Adrenal gland (tissue), 5 donors: Measurements from ENCODE around the gene FCN2.

Source experiments
- CTCF ChIP-seq, 6 experiments: fragments of 450-650 bp in 4 of 6; fragments of 200-600 bp in 2 of 6; sonication (generic) in 1 of 6; IDR thresholded peaks; 1 replicate in 5 of 6; 2 replicates in 1 of 6; pipeline versions ENCODE4 v1.5.1 to v1.8.0; 2016 to 2021; ENCODE audit warnings: antibody characterized with exemption in 6 of 6, mild to moderate bottlenecking in 2 of 6, moderate library complexity in 1 of 6
- POLR2A ChIP-seq, 2 donors: fragments of 450-650 bp; IDR thresholded peaks; one replicate each; pipeline ENCODE4 v1.6.1; 2017; ENCODE audit warnings: antibody characterized with exemption in 2 of 2, mild to moderate bottlenecking in 2 of 2, moderate library complexity in 1 of 2
- donor health status: DM: no; HTN: no; CAD: no.

DNA sequence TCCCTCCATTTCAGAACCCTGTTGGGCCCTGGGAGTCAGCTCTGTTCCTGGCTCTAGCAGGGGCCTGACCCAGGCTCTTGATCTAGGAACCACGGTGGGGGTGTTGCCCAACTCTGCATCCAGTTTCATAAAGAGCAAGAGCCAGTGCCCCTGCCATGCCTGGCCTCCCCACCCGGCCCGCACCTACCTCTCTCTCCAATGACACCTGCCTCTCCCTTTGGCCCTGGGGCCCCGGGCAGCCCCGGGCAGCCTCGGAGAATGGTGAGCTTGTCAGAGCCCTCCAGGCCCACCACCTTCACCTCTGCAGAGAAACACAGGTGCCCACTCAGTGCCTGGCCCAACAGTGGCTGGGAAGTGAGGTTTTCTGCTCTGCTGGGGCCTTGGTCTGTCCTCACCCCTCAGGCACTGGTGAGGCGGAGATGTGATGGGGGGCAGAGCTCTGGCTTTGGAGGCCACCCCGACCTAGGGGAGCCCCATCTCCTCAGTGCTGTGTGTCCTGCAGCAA, 35.6 kb downstream of the FCN2 start:
- TF ChIP-seq CTCF (IDR thresholded peaks at IDR 0.05) (no peak), POLR2A (IDR thresholded peaks at IDR 0.05) (no peak)
